ENCODE measurements around the gene PAEP.

- TF ChIP-seq CTCF (conservative IDR thresholded peaks at IDR 0.05 in 1 of 2, IDR thresholded peaks at IDR 0.05 in 1 of 2; ENCODE audit: extremely low read depth in 1 of 2, insufficient read depth in 1 of 2, low read depth in 1 of 2, low read length in 2 of 2) (no peak), EZH2 (IDR thresholded peaks at IDR 0.05; ENCODE audit: borderline replicate concordance, low read length) (no peak)
Measured at GRCh38 chr9:135562235-135562745, 734 bp downstream of the PAEP start.

Measured in mammary epithelial cell (primary cell).